ENCODE measurements around the gene EFCAB8.

Gene EFCAB8

DNA sequence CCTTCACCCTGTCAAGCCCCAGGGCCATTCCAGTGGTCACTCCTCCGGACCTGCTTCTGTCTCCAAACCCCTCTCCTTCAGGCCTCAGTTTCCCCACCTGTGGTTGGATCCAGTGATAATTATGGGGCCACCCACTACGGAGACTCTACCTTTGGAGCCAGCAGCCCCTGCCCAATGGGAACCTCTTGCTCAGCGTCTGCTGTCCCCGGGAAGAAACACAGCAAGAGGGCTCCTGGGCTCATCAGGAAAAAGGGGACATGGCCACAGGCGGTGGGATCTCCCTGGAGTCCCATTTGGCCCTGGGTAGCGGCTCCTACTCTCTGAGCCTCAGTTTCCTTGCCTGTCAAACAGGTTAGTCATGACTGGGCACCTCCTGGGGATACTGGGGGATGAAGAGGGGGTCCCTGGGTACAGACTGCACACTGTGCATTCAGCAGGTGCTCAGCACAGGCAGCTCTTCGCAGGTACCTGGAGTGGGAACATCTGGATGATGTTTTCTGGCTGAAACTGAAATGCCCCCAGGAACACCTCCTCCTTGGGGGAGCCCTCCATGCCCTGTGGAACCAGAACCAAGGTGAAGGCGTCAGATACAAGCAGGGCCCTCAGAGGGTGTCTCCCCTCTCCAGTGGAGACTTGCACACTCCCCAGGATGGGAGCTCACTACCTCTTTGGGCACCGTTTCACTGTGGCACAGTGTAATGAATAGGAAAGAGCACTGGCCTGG, 126.1 kb downstream of the EFCAB8 start:
- no peak for DNase-seq (ENCODE audit: low read depth in 2 of 2, low spot score in 1 of 2)

DNA sequence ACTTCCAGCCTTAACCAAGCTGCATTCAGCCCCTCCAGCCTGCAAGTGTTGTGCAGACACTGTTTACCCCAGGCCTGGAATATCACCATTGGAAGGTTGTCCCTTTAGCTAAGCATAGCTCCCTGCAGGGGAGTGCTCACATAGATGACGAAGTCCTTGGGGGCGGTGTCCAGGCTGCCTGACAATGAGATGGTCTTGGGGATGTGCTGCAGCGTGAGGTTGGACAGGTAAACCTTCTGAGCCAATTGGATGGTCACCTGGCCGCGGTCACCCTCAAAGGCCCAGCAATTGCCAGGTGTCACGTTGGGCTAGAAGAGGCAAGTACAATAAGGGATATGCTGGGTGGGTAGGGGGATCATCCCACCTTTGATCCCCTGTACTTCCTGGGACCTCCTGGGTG, 126.9 kb downstream of the EFCAB8 start:
- no peak for DNase-seq (ENCODE audit: low read depth in 2 of 2, low spot score in 1 of 2)

DNA sequence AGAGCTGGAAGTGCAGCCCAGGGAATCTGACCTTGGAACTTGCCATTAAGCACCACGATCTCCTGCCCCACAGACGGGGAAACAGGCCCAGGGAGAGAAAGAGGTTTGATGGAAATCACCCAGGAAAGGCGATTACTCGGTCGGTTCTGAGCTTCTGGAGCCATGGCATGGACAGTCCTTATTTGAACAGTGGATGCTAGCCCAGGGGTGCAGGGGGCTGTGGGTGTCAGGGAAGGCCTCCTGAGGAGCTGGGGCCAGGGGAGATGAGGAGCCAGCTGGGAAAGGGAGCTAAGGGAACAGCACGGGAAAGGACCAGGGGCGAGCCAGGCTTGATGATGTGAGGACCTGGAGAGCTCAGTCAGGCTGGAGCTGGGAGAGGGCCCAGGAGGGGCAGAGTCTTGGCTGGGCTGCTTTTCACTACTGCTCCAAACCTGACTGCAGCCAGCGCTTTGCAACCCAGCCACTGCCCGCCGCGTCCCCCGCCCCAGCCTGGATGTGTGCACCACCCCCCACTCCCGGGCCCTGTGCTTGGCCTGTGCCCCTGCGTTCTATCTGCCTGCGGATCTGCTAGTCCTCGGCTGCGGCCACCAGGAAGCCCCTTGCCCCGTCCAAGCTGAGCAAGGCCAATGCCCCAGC, 127.7 kb downstream of the EFCAB8 start:
- no peak for DNase-seq (ENCODE audit: low read depth in 2 of 2, low spot score in 1 of 2)

DNA sequence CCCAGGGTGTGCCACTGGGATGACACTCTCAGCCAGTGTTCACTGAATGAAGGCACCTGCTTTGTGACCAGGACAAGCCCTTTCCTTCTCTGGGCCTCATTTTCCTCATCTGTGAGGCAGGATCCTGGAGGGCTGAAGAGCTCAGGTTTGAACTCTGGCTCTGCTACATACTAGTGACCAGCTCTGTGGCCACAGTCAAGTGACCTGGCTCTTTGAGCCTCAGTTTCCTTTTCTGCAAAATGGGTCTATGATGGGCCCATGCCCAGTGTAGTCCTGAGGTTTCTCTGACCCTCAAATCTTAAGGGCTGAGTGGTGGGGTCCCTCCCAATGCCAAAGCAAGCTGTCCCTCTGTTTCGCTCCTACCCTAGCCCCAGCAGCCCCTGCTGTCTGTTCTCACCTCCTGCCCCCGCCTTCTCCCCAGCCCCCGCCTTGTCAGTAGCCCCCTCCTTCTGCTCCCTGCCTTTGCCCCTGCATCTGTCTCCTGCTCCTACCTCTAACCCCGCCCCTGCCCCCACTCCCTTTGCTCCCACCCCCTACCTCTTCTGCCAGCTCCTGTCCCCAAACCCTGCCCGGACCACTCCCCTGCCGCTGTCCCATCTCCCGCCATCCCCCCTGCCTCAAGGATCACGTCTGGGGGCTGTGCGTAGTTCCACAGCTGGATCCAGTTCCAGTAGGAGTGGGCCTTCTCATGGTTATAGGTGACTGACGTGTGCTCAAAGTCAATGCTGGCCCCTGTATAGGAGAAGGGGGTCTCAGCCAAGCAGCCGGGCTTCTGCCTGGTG, 128.5 kb downstream of the EFCAB8 start:
- no peak for DNase-seq (ENCODE audit: low read depth in 2 of 2, low spot score in 1 of 2)

DNA sequence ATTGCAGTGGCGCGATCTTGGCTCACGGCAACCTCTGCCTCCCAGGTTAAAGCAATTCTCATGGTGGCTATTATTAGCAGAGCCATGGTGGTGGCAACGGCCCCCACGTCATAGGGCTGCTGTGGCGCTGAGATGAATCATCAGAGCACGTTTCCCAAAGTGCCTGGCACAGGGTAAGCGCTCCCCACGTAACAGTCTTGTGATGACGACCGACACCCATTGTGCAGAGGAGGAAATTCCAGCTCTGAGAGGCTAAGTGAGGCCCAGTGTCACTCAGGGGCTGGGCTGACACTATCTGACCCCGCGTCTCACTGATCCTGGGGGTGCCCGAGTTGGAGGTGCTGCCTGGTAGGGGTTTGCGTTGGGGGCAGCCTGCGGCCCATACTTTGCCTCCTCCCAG, 129.3 kb downstream of the EFCAB8 start:
- DNase-seq (ENCODE audit: low read depth in 2 of 2, low spot score in 1 of 2) = no peak

- DNase-seq (ENCODE audit: low read depth in 2 of 2, low spot score in 1 of 2) = no peak
Observed at GRCh38 chr20:32989507-32990283, 131.0 kb downstream of the EFCAB8 start.

DNA sequence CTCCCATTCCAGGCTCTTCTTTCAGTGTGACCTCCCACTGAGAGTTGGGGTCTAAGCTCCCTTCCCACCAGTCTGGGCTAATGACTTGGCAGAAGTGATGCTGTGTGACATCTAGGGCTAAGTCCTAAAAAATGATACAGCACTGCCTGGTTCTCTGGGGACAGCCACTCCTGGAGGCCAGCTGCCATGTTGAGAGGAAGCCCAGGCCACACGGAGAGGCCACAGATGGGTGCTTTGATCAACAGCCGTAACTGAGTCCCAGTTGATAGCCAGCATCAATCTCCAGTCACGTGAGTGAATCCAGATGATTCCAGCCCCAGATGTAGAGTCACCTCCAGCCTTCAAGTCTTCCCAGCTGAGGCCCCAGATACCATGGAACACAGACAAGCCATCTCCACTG, 131.7 kb downstream of the EFCAB8 start:
- DNase-seq (ENCODE audit: low read depth in 2 of 2, low spot score in 1 of 2) = no peak

GRCh38 chr20:32991383-32991782, 132.7 kb downstream of the EFCAB8 start:
- no peak for DNase-seq (ENCODE audit: low read depth in 2 of 2, low spot score in 1 of 2)

- DNase-seq (ENCODE audit: low read depth in 2 of 2, low spot score in 1 of 2) = no peak
Observed at GRCh38 chr20:32991792-32992641, 133.3 kb downstream of the EFCAB8 start.

GRCh38 chr20:32993496-32994050, 134.8 kb downstream of the EFCAB8 start:
- DNase-seq (ENCODE audit: low read depth in 2 of 2, low spot score in 1 of 2) = no peak

DNA sequence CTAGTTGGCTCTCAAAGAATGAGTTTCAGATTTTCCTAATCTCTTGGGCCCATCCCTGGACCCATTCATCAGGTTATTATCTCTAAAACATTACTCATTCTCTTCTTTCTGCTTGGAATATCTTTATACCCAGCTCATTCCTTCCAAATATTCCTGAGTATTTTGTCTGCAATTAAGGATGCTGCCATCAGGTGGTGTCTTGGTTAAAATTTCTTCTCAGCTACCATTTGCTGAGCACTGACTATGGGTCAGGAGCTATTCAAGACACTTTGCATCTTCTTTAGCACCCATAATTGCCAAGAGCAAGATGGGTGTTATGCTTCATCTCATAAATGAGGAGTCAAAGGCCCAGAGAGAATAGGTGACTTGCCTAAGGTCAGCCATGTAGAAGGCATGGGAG, 137.1 kb downstream of the EFCAB8 start:
- DNase-seq (ENCODE audit: low read depth in 2 of 2, low spot score in 1 of 2) = no peak

DNA sequence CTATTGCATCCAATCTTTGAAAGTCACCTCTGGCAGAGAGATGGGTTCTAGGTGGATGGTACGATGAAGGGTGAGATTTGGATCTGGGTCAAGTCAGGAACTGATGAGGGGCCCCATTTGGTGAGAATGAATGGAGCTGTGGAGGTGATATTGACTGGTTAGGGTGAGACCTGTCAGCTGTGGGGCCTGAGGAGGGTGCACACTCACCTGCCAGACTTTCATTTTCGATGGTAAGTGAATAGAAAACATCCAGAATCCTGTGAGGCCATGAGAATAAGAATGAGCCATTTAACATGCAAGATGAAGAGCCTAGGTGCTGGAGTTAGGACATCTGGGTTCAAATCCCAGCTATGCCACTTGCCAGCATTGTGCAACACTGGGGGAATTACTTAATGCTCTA, 138.7 kb downstream of the EFCAB8 start:
- no peak for DNase-seq (ENCODE audit: low read depth in 2 of 2, low spot score in 1 of 2)

DNA sequence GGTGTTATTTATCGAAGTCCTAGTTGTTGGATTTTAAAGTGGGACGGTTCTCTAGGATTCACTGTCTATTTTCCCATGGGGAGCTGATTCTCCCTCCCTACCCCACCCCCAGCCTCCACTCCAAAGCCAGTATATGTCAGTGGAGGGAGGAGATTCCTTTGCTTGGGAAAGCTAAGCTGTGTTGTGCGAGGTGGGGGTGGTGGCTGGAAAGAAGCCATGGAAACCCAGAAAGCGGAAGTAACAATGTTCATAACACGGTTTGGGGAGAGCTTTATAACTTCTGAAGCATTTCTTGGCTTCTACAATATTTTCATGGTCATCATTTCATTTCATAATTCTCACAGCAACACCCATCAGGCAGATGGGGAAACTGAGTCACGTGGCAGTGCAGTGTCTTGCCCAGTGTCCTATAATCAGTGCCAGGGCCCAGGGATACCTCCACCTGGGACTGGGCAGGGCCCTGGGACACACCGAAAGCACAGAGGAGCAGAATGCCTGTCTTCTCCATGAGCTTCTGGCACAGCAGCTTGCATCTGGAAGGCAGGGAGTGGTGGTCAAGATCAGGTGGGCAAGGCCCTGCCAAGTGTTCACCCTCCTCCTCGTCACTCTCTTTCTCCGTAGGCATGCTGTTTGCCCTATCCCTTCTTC, 141.0 kb downstream of the EFCAB8 start:
- DNase-seq (ENCODE audit: low read depth in 2 of 2, low spot score in 1 of 2) = no peak

GRCh38 chr20:33000802-33001466, 142.2 kb downstream of the EFCAB8 start:
- no peak for DNase-seq (ENCODE audit: low read depth in 2 of 2, low spot score in 1 of 2)

- no peak for DNase-seq (ENCODE audit: low read depth in 2 of 2, low spot score in 1 of 2)
Observed at GRCh38 chr20:33002087-33002808, 143.5 kb downstream of the EFCAB8 start.

- DNase-seq (ENCODE audit: low read depth in 2 of 2, low spot score in 1 of 2) = no peak
Observed at GRCh38 chr20:33004141-33004751, 145.5 kb downstream of the EFCAB8 start, which contains the start of gene SUN5. TSS of gene SUN5 (minus strand) at chr20:33004433. CDS start at chr20:33004340, 93 bp downstream.

GRCh38 chr20:33005132-33005566, 146.4 kb downstream of the EFCAB8 start:
- DNase-seq (ENCODE audit: low read depth in 2 of 2, low spot score in 1 of 2) = no peak

Data from stimulated activated CD8-positive, alpha-beta memory T cell treated with anti-CD3 and anti-CD28 coated beads, Interleukin-4, amount 100 ng/mL, for 1 hour (primary cell).